GM12864 (cell line): Measurements from ENCODE around the gene UCK1.

Experiments used
- DNase-seq: peaks from one replicate; pipeline ENCODE4 v3.0.0-alpha.2; 2011; ENCODE audit warnings: low read depth
- H3K4me3 ChIP-seq: 2 replicates; pipeline ENCODE4 v1.5.1; 2011; ENCODE audit warnings: mild to moderate bottlenecking, low read depth, low read length, control low read depth
- TF ChIP-seq, protein P1 (sequence below): IDR thresholded peaks from 2 replicates; pipeline ENCODE4 v1.5.1; 2011; ENCODE audit warnings: low read depth, mild to moderate bottlenecking, moderate library complexity, low read length, control low read depth, inconsistent platforms; ENCODE audit errors: missing control alignments

Gene UCK1

DNA sequence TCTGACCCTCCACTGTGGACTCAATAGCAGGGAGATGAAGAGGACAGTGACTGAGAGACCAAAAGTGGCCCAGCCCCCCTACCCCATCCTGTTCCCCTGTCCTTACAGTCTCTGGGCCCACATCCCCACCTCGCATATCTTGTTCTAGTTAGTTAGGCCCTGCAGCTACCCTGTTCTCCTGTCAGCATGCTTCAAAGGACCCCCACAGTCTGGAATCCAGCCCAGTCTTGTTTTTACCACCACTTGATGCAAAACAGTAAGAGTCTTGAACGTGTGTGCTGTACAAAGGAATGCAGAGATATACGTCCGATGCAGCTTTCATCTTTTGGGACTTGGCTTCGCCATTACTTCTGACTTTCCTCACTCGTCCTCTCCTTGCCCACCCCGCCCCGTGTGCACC lies 40.5 kb downstream of the UCK1 start:
- no peak overlapping the region for H3K4me3 ChIP-seq
- TF ChIP-seq, protein P1, sequence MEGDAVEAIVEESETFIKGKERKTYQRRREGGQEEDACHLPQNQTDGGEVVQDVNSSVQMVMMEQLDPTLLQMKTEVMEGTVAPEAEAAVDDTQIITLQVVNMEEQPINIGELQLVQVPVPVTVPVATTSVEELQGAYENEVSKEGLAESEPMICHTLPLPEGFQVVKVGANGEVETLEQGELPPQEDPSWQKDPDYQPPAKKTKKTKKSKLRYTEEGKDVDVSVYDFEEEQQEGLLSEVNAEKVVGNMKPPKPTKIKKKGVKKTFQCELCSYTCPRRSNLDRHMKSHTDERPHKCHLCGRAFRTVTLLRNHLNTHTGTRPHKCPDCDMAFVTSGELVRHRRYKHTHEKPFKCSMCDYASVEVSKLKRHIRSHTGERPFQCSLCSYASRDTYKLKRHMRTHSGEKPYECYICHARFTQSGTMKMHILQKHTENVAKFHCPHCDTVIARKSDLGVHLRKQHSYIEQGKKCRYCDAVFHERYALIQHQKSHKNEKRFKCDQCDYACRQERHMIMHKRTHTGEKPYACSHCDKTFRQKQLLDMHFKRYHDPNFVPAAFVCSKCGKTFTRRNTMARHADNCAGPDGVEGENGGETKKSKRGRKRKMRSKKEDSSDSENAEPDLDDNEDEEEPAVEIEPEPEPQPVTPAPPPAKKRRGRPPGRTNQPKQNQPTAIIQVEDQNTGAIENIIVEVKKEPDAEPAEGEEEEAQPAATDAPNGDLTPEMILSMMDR = no peak
- DNase-seq = no peak

- no peak overlapping the region for H3K4me3 ChIP-seq
- TF ChIP-seq, protein P1 = no peak
- DNase-seq = no peak
These were observed 43.4 kb downstream of the UCK1 start for GRCh38 chr9:131487621-131488031.

GRCh38 chr9:131487001-131487400 lies 44.1 kb downstream of the UCK1 start:
- no peak overlapping the region for H3K4me3 ChIP-seq
- no peak for DNase-seq
- TF ChIP-seq, protein P1 = no peak

DNA sequence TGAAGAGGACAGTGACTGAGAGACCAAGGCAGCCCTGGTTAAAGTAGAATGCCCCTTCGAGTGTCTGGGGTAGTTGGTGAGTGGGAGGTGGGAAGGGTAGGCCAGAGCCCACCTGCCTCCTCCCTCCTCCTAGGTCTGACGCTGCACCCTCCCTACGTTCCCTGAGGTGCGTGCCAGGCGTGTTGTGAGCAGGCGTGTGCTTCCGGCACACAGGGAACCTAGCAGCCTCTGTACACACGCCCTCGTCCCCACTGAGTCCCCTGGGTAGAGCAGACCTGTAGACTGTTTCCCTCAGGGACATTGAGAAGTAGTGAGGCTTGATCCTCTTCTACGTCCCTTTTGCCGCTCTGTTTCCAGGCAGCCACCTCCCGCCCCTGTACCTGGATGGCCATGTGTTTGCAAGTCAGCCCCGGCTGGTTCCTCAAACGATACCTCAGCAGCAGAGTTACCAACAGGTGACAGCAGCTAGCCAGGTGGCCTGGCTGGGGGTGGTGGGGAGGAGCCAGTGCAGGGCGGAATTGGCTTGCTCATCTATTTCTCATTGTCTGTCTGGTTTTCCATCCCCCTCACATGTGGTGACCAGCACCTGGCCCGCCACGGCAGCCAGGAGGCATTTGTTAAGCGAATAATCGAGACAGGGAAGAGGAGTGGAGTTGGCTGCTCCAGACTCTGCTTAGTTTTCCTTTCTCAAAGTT lies 45.2 kb downstream of the UCK1 start:
- TF ChIP-seq, protein P1 = no peak
- H3K4me3 ChIP-seq = no peak overlapping the region
- DNase-seq = no peak

DNA sequence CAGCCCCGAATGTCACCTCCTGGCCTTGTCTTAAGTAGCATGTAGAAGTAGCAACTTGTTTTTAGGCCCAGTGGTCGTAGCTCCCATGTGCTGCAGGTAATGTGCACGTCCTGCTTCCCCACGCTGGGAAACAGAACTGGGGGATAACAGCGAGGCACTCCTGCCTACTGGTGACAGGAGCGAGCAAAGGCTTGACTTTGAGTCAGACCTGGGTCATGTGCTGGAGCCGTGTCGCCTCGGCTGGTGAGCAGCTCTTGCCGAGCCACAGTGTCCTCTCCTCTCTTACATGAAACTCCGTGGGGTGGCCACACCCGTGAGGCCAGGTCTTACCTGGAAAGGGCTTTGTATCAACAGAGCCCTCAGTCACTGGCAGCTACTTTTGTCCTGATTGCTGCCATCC lies 45.9 kb downstream of the UCK1 start:
- DNase-seq = no peak
- TF ChIP-seq, protein P1 = no peak
- H3K4me3 ChIP-seq = no peak overlapping the region

DNA sequence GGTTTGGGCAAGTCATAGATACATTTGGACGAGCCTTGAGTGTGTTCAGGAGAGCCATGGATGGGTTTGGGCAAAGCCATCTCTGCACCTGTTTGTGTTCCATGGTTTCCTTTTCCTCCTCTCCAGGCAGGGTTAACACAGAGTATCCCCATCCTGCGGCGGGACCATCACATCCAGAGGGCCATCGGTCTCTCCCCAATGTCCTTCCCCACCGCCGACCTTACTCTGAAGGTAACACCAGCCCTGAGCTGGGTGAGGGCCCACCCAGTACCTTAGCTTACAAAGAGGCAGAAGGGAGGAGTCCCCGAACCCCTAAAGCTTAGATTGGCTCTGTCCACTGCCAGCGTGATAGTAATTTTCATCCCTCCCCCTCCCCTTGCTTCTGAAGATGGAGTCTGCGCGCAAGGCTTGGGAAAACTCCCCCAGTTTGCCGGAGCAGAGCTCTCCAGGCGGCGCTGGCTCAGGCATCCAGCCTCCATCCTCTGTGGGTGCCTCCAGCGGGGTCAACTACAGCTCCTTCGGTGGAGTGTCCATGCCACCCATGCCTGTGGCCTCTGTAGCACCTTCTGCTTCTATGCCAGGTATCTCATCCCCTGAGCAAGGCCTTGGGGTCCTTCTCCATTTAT lies 46.4 kb downstream of the UCK1 start:
- DNase-seq = no peak

More for the DNA sequence above, 46.4 kb downstream of the UCK1 start:
- no peak overlapping the region for H3K4me3 ChIP-seq
- TF ChIP-seq, protein P1 = no peak
